GM18858 (cell line): ENCODE results near the gene SLC8A3.
"Not testable (repeated sequence)": the region's sequence is repeated elsewhere in the genome, so short reads cannot be mapped to it uniquely, and the experiment has no call there.

Experiments
- ATAC-seq: cut with Tn5 transposase; IDR thresholded peaks from one replicate; pipeline ENCODE4 v1.9.1; 2021; ENCODE audit not compliant: unreplicated experiment

SLC8A3 gene, protein sequence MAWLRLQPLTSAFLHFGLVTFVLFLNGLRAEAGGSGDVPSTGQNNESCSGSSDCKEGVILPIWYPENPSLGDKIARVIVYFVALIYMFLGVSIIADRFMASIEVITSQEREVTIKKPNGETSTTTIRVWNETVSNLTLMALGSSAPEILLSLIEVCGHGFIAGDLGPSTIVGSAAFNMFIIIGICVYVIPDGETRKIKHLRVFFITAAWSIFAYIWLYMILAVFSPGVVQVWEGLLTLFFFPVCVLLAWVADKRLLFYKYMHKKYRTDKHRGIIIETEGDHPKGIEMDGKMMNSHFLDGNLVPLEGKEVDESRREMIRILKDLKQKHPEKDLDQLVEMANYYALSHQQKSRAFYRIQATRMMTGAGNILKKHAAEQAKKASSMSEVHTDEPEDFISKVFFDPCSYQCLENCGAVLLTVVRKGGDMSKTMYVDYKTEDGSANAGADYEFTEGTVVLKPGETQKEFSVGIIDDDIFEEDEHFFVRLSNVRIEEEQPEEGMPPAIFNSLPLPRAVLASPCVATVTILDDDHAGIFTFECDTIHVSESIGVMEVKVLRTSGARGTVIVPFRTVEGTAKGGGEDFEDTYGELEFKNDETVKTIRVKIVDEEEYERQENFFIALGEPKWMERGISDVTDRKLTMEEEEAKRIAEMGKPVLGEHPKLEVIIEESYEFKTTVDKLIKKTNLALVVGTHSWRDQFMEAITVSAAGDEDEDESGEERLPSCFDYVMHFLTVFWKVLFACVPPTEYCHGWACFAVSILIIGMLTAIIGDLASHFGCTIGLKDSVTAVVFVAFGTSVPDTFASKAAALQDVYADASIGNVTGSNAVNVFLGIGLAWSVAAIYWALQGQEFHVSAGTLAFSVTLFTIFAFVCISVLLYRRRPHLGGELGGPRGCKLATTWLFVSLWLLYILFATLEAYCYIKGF

DNA sequence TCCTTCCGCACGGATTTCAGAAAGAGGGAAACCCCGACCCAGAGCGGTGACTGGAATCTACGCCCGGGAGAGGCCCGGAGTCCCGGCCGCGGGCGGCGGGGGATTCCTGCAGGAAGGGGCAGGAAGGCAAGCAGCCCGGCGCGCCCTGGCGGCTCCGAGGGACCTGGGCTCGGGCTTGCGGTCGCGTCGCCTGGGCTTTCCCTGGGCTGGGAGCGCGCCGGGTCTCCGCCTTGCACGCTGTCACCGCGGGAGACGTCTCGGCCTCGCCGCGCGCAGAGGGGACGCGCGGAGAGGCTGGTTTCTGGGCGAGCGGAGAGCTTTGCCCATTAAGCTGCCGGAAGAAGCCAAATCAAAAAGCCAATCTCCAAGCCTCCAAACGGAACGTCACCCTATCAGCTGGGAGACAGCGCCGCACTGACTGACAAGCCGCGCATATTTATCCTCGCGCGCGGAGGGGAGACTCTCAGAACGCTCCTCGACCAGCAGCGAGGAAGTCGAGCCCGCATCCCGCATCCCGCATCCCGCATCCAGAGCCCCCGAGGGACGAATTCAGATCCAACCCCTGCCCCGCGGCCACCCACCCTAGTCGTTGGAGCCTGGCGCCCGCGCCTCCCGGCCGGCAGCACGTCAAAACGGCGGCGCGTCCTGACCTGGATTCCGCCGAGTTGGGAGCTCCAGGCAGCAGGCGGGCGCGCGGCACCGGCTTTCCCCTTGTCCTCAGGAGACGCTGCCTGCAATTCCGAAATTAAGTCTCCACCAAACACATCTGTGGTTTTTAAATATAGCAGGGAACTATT is at the start of gene SLC8A3:
SLC8A3 (minus strand) TSS at position 293 of the 797 bp plus-strand sequence. CDS start 20,529 bp downstream, outside the sequence.
- ATAC-seq = no peak

DNA sequence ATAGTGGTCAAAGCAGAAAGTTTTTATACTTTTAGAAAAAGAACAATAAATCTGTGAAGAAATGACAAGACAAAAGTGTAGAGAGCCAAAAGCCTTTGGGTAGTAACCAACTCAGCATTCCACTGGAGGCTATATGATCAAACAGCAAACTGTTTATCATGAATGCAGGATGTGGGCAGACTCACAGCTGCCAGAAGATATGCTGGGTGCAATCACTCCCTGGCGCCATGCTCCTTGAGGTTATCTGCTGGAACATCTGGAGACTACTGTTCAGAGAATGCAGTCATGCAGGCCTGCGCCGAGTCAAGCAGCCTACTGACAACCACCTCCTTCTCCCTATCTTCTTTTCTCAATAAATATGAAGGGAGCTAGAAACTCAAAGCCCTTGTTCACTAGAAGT is 49.0 kb upstream of the SLC8A3 start:
- ATAC-seq = no peak

DNA sequence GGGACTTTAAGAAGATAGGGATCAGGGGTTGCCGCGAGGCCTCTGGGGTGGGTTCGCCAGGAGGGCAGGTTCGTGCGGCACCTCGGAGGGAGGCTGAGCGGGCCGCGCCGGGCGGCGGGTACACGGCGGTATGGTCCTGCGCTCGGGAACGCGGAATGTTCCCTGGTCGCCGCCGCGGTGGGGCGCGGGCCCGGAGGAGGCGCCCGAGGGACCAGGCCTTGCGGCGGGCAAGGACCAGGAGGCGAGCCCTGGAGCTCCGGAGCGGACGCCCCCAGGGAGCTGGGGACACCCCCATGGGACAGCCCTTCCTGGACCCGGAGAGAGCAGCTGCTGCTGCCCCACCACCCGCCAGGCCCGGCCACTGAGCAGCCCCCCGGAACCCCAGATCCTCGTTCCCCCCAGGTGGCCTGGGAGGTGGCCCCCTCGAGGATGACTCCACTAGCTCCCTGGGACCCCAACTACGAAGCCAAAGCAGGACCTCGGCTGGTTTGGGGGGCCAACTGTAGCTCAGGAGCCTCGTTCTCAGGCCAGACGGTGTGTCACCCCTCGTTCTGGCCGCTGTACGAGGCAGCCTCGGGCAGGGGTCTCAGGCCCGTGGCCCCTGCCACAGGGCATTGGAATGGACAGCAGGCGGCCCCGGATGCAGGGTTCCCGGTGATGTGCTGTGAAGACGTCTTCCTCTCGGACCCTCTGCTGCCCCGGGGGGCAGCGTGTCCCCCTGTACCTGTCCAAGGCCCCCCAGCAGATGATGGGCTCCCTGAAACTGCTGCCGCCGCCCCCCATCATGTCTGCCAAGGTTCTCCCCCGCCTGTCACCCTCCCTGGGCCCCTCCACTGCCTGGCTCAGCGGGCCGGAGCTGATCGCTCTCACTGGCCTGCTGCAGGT is 45.6 kb upstream of the SLC8A3 start:
- ATAC-seq = no peak

DNA sequence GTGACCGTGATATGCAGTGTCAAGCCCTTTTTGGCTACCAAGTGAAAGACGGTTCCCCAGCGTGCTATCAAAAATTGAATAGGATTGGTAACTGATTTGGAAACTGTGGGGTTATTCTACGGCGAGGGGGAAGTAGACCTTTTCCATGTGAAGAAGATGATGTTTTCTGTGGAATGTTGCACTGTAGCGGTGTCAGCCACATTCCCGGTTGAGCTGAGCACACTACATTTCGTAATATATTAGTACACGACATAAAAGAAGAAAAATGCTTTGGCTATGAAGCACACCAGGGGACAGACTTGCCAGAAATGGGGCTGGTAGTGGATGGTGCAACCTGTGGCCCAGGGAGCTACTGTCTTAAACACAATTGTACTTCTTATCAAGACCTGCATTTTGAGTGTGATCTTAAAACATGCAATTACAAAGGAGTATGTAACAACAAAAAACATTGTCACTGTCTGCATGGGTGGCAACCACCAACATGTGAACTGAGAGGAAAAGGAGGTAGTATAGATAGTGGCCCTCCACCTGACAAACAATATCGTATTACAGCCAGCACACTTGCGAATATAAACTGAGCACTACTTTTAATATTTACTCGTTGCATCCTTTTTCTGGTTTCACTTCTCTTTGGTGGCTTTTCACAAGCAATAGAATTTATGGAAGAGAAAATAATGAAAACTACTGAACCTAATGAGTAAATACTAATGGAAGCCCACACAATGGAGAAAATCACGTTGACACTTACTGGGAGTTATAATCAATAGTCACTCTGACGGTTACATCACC is 43.2 kb upstream of the SLC8A3 start:
- not testable (repeated sequence) for ATAC-seq

DNA sequence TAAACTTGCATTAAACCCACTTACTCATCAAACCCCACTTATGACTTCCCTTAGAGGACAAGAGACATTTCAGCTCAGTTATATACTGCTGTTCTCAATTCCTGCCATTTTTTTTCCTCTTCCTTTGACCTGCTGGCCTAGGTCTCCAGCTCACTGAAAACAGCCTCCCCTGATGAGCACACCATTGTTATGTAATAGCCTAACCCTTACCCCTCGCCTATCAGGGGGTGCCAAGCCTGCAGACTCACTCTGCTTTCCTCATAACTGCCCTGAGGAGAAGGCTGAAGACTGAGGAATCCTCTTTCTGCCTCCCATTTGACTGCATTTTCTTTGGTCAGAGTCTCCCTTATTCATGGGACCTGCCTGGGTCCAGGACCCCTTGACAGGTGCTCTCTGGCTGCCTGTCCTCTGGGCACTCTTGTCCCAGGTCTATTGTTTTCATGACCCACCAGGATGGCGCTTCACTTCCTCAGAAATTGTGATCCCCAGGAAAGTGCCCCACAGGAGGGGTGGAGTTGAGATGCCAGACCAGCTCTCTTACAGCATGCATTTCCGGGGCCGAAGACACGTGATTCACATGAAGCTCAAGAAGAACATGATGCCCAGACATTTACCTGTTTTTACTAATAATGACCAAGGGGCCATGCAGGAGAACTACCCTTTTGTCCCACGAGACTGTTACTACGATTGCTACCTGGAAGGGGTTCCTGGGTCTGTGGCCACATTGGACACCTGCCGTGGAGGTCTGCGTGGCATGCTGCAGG is 41.3 kb upstream of the SLC8A3 start:
- ATAC-seq = not testable (repeated sequence)

DNA sequence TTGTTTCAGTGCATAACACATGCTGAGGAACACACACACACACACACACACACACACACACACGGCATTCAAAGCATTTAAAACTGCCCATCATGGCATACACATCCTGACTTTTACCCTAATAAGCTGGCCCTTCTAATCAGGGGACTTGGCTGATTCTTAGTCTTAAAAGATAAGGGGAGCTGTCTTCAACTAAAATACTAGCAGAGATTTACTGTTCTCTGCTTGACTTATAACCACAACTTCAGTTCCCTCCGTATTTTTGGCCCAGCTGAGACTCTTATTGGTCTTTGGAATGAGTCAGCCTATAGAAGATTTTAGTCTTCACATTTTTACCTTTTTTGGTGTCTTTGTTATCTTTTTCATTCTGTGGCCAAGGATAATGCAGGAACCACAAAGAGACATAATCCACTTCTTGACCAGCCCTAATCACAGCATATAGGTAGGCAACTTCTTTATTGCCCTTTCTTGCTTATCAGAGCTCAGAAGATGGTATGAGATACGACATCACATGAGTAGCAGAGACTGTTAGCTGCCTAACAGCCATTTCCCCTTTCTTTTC is 25.1 kb upstream of the SLC8A3 start:
- no peak for ATAC-seq

DNA sequence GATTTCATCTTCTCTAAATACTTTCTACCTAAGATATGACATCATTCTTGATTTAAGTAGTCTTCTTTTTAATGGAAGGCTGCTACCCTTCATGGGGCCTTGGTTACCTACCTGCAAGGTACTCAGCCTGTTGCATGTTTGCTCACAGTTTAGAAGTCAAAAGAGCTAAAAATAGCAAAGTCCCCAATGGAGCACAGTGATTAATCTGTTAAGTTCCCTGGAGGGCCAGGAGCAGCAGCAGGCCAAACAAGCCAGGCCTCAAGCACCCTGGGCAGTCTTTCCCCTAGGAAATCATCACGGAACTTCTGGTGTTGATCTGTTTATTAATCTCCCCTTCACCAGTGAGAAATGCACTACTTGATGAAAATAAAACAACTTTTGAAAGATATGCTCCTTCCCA is 24.0 kb upstream of the SLC8A3 start:
- no peak for ATAC-seq

DNA sequence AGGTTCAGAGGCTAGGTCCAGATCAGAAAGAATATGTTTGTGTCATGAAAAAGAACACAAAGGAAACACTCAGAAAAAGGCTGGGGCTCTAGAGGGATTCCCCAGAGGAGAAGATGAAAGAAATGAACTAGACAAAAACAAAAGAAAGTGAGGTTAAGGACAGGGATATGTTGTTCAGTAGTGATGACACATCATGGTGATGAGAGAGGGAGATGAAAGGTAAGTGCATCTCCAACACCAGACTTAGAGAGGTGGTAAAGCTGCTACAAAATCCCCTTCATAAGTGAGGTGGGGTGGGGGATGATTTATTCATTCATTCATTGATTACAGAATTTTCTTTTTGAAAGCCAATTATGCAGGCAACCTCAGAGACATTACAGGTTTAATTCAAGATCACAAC is 19.6 kb upstream of the SLC8A3 start:
- ATAC-seq = no peak

DNA sequence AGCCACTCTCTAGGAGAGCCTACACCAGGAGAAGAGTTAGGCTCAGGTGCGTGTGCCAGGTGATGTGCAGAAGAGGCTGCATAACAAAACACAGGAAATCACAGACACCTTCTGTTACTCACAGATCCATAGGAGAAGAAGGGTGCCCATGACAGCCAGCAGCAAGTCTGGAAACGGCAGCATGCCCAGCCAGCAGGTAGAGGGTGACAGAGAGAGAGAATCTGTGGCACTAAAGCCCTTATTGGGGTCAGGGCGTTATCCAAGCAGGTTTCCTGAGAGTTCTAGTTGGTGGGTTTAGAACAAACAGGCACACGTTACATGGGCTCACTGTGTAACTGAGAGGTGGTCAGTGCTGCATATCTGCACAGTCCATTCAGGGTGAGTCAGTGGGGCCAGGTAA is 14.9 kb upstream of the SLC8A3 start:
- ATAC-seq = no peak

DNA sequence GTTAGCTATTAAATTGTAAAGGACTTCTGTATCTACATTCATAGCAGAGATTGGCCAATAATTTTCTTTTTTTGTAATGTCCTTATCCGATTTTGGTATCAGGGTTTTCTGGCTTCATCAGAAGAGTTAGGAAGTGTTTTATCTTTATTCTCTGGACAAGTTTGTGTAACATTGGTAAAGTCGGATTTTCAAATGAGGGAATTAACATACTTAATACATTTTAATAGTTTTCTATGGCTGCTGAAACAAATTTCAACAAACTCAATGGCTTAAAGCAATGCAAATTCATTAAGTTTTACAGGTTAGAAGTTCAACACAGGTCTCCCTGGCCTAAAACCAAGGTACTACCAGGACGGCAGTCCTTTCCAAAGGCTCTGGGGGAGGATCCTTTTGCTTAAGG is 13.2 kb upstream of the SLC8A3 start:
- ATAC-seq = no peak

DNA sequence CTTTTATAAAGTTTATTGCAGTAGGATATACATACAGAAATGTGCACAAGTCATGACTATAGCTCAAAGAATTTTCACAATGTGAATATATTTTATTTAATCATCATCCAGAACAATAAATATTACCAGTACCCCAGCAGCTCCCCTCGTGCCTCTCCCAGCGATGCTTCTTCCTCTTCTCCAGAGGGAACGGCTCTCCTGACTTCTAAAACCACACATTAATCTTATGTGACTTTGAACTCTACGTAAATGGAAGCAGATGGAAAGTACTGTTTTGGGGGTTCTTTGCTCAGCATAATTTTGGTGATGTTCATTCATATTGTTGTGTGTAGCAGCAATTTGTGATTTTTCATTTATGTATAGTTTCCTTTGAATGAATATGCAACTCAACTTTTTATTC is 4.6 kb upstream of the SLC8A3 start:
- ATAC-seq = no peak

DNA sequence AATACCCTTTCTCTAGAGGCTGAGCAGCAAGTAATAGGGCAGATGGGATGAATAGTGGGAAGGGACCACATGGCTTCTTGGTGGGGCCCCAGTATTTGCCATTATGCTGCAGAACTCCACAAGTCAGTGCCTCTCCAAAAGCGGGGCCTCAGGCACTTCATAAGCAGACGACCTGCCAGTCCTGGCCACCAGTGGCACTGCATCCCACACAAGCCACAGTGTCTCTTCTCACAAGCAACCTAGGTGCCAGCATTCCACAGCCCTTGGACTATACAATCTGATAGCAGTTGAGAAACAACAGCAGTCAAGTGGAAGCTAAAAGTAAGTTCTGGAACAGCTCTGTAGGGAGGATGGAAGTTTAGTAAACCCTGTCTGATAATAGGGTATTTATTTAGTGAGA is 4.2 kb upstream of the SLC8A3 start:
- no peak for ATAC-seq

DNA sequence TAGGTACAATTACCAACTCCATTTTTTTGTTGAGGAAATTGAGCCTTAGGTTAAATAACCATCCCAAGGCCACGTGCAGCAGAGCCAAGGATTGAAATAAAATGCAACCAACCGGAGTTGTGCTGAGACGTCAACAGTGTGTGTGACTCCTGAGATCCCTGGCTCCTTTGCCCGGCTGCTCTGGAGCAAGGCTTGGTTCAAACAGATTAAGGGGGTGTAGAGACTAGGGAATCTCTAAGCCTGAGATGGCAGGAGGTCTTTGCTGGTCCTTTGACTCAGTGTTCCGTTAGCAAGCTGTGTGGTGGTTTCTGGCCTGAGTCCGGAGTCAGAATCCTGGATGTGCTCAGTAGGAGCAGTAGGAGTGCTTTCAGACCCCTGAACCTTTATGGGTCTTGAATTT is 1.4 kb upstream of the SLC8A3 start:
- no peak for ATAC-seq

DNA sequence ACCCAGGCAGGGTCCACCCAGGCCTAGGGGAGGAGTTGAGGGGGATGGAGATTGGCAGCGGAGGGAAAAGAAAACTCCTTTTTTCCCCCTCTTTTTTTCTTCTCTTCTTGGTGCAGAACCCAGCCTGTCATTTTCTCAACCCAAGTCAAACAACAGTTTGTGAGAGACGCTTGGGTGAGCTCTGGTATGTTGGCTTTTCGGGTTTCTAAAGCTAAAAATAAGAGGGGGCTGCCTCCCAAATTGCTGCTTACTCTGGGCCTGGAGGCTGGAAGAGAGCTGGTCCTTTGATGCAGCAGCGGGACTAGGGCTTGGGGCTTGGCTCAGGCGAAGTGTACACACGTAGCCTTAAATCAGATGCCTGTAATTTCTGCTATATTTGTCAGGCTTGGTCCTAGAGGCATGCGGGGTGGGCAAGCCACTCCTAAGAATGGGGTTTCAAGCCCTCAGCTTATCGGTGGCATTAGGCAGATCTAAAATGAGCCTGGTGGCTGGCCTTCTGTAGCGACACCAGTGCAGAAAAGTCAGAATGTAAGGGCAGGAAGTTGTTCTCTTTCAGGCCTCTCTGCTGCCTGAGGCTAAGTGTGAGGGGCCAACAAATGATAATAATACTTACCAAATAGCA is 816 bp upstream of the SLC8A3 start:
- ATAC-seq = no peak

DNA sequence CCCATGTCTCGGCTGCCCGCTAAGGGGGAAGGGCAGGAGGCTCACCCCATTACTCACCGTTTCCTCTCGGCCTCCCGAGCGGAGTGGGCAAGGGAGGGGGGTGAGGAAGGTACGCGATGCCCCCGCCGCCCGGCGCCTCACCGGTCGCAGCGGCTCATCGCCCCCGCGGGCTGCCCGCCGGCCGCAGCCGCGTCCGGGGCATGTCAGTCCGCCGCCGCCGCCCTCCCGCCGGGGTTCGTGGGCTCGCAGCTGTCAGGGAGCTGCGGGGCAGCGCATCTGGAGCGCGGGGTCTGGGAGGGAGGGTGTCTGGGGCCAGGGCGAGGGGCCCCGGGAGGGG is 461 bp downstream of the SLC8A3 start:
- ATAC-seq = no peak

DNA sequence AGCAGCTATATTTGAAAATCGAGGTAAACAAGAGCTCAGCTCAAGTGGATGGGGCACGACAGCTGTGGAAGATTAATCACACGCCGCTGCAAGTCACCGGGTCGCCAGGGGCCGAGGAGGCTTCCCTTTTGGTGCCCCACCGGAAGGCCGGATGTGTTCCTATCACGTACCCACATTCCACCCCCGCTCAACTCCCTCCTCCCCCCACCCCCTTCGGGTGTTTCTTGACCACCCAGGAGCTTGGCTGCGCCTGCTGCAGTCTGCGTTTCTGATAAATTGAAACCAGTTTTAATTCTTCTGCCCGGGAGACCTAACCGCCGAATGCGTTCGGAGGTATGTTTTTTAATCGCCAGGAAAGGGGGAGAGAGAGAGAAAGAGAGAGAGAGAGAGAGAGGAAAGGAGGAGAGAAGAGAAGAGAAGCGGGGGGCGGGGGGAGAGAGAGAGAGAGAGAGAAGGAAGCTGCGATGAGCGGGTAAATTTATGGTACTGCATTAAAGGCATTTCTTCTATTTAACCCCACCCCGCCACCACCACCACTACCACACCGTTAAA is 1.8 kb downstream of the SLC8A3 start:
- ATAC-seq = no peak

DNA sequence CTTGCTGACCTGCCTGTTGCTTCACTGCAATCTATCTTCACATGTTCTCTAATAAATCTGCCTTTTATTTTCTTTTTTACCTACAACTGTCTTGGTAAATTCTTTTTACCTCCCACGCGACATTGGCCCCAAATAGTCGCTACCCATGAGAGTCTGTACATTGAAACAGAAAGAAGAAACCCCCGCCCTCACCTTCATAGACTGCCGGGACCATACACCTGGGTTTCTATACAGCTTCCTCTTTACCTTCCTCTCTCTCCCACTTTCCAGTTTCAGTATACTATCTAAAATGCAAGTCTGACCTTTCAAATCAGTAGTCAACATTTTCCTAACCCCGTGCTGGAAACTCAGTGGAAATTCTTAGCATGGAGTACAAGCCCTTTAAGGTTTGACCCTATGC is 4.8 kb downstream of the SLC8A3 start:
- peak; percentile 48 for ATAC-seq

DNA sequence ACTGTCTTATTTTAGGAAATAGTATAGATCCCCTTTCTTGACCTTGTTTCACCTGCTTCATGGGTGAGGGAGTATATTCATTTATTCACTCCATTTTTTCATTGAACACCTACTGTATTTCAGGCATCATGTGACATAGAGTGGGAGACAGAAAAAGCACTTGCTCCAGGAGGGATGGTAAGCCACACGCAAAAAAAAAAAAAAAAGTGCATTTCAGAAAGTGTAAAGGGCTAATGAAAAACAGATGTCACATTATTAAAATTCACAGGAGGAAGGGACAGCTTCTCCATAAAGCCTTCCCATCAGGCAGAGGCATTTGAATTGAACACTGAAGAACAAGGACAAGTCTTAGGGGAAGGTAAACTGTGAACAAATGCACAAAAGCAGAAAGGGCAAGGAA is 7.5 kb downstream of the SLC8A3 start:
- no peak for ATAC-seq
